Transverse colon (tissue), 4 donors: ENCODE results near the gene TUBB1. TPM values are rescaled to one million over a fixed set of nuclear protein-coding genes. Genes with fewer than 3 reads are reported as not detected.
A peak's percentile ranks its signal among the peaks of the same experiment; 100 is the strongest.

ENCODE experiments used
- DNase-seq: peaks from one replicate; pipeline ENCODE4 v3.0.0-alpha.2; 2019
- H3K27ac ChIP-seq, 4 donors: fragments of 200-600 bp; sonication (generic); 2 replicates each; pipeline ENCODE4 v1.5.1; 2016 to 2018; ENCODE audit warnings: inconsistent platforms in 4 of 4
- H3K27me3 ChIP-seq: fragments of 200-600 bp; sonication (generic); 2 replicates; pipeline ENCODE4 v1.5.1; 2017; ENCODE audit warnings: inconsistent platforms
- H3K36me3 ChIP-seq, 4 donors: fragments of 200-600 bp; sonication (generic); 2 replicates each; pipeline ENCODE4 v1.5.1; 2017 to 2019; ENCODE audit warnings: inconsistent platforms in 4 of 4
- H3K4me1 ChIP-seq, 4 donors: fragments of 200-600 bp; sonication (generic); 2 replicates each; pipeline ENCODE4 v1.5.1; 2017 to 2020; ENCODE audit warnings: inconsistent platforms in 4 of 4
- H3K4me3 ChIP-seq, 4 donors: fragments of 200-600 bp; sonication (generic); 1 replicate in 1 of 4; 2 replicates in 3 of 4; pipeline versions ENCODE4 v1.5.1 to v1.6.1; 2017 to 2019; ENCODE audit warnings: inconsistent platforms in 4 of 4
- H3K9me3 ChIP-seq, 2 donors: fragments of 200-600 bp; sonication (generic); 2 replicates each; pipeline ENCODE4 v1.5.1; 2017 to 2019; ENCODE audit warnings: inconsistent platforms in 2 of 2
- EP300 ChIP-seq: sonication (generic); formaldehyde crosslinking; IDR thresholded peaks from one replicate; pipeline ENCODE4 v1.6.1; 2017; ENCODE audit warnings: antibody characterized with exemption, low read depth
- POLR2A ChIP-seq: fragments of 450-650 bp; IDR thresholded peaks from one replicate; pipeline ENCODE4 v1.6.1; 2016; ENCODE audit warnings: antibody characterized with exemption, mild to moderate bottlenecking, moderate library complexity
- POLR2AphosphoS5 ChIP-seq, 3 donors: sonication (generic); formaldehyde crosslinking; IDR thresholded peaks; one replicate each; pipeline ENCODE4 v1.6.1; 2016; ENCODE audit warnings: antibody characterized with exemption in 3 of 3
- WGBS, 2 donors: methylation state at CpG; one replicate each; pipeline ENCODE4 v1.1.5; 2018; ENCODE audit warnings: low coverage in 1 of 2; 5-methylcytosine and 5-hydroxymethylcytosine counted together
- in situ Hi-C, 4 donors: fragments of 200-750 bp; cut with MboI; loops; one replicate each; pipeline versions ENCODE4 v1.15.0 to v1.15.1; 2017; ENCODE audit warnings: low sequenced_read_pairs in 3 of 4, low pct_ligation_motif_present in 1 of 4, low pct_unique_long_range_greater_than_20kb in 1 of 4
- intact Hi-C: fragments of 100-400 bp; cut with DNase I; formaldehyde crosslinking; loops from one replicate; pipeline ENCODE4 v1.15.1; 2023; ENCODE audit warnings: low total_unique reads
- total RNA-seq, 4 donors: library from RNA; depleted of rRNA; stranded (reverse); fragments of >200 nt; gene quantifications; one replicate each; pipeline ENCODE4 v1.1.0, GENCODE V29; 2016
- TF ChIP-seq, protein P1 (sequence below), 5 experiments: fragments of 200-600 bp in 3 of 5; fragments of 450-650 bp in 2 of 5; sonication (generic) in 3 of 5; IDR thresholded peaks; 1 replicate in 2 of 5; 2 replicates in 3 of 5; pipeline ENCODE4 v1.5.1; 2016 to 2017; ENCODE audit warnings: antibody characterized with exemption in 5 of 5, inconsistent platforms in 3 of 5, mild to moderate bottlenecking in 2 of 5, moderate library complexity in 1 of 5

The TUBB1 gene
- total RNA-seq, 4 donors from 2014 or later = not detected

DNA sequence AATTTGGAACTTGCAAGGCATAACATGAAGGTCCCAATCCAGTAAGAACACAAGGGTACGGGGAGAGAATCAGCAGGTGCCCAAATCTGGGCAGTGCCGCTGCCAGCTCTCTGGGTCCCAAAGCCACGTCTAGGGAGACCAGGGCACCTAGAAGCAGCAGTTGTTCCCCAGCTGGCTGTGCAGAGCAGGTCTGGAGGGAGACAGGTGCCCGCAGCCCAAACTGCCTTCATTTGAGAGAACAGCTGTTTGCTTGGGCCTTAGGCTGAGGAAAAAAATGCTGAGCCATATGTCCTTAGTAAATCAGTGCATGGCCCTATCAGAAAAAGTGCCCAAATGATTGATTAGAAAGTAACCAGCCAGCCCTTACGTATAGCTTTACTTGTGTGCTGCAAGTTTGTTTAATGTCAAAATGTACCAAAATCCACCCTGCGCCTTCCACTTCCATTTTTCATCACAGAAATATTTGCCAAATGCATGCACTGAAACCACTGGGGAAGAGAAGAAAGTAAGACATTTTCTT, 32.5 kb downstream of the TUBB1 start:
- in situ Hi-C loops = no loop called here
- 75 to 78% methylated on average over 1 to 6 of the region's 6 CpGs for WGBS, 2 donors
- peaks cover 0 to 25% (median 9%) of the 10 kb centered on the region in 4 donors for H3K4me1 ChIP-seq
- H3K4me3 ChIP-seq = no peak overlapping the region
- H3K27ac ChIP-seq = no peak overlapping the region
- H3K36me3 ChIP-seq = no peaks in the 10 kb centered on the region
- H3K9me3 ChIP-seq = no peaks in the 10 kb centered on the region
- intact Hi-C loops = no loop called here
- no peak for DNase-seq
- H3K27me3 ChIP-seq = peaks cover 7% of the 10 kb centered on the region
- TF ChIP-seq POLR2AphosphoS5 (IDR thresholded peaks at IDR 0.05) (no peak), POLR2A (no peak)

DNA sequence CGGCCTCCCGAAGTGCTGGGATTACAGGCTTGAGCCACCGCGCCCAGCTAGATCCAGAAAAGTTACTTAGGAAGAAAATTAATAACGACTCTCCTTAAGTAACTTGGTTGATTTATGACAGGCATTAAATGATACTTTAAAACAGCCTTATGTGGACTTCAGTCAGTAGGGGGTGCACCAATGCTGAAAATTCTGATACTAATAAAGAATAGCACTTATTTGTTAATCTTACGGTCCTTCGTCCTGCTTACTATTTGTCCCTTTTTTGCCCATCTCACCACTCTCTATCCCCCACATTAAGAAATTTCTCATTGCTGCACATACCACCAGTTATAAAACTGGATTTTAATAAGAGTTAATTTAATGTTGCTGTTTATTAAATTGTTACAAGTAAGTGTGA, 36.1 kb downstream of the TUBB1 start:
- no peak overlapping the region for H3K4me3 ChIP-seq
- H3K27ac ChIP-seq = no peak overlapping the region
- H3K9me3 ChIP-seq = no peaks in the 10 kb centered on the region
- in situ Hi-C loops = no loop called here
- no peaks in the 10 kb centered on the region for H3K36me3 ChIP-seq
- H3K4me1 ChIP-seq = peaks cover 0 to 5% (median 0%) of the 10 kb centered on the region in 4 donors
- intact Hi-C loops = no loop called here
- H3K27me3 ChIP-seq = peaks cover 7% of the 10 kb centered on the region
- DNase-seq = no peak
- TF ChIP-seq, protein P1, sequence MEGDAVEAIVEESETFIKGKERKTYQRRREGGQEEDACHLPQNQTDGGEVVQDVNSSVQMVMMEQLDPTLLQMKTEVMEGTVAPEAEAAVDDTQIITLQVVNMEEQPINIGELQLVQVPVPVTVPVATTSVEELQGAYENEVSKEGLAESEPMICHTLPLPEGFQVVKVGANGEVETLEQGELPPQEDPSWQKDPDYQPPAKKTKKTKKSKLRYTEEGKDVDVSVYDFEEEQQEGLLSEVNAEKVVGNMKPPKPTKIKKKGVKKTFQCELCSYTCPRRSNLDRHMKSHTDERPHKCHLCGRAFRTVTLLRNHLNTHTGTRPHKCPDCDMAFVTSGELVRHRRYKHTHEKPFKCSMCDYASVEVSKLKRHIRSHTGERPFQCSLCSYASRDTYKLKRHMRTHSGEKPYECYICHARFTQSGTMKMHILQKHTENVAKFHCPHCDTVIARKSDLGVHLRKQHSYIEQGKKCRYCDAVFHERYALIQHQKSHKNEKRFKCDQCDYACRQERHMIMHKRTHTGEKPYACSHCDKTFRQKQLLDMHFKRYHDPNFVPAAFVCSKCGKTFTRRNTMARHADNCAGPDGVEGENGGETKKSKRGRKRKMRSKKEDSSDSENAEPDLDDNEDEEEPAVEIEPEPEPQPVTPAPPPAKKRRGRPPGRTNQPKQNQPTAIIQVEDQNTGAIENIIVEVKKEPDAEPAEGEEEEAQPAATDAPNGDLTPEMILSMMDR (IDR thresholded peaks at IDR 0.05) = peak in 3 of 5 experiments; percentile 10 to 17 (median 16)
- no peak for TF ChIP-seq POLR2A
- WGBS, 2 donors = 36 to 57% methylated on average over 3 to 7 of the region's 7 CpGs

GRCh38 chr20:59062081-59062480, 42.9 kb downstream of the TUBB1 start:
- H3K27ac ChIP-seq = no peak overlapping the region
- H3K36me3 ChIP-seq = no peaks in the 10 kb centered on the region
- 58 to 71% methylated on average over 4 of the region's 4 CpGs for WGBS, 2 donors
- H3K4me3 ChIP-seq = no peak overlapping the region
- H3K9me3 ChIP-seq = no peaks in the 10 kb centered on the region
- peaks cover 4% of the 10 kb centered on the region for H3K27me3 ChIP-seq
- TF ChIP-seq POLR2A = no peak
- TF ChIP-seq POLR2AphosphoS5 (IDR thresholded peaks at IDR 0.05) = no peak
- peaks cover 0 to 4% (median 1%) of the 10 kb centered on the region in 4 donors for H3K4me1 ChIP-seq
- DNase-seq = no peak
- in situ Hi-C loops = no loop called here
- intact Hi-C loops = no loop called here

DNA sequence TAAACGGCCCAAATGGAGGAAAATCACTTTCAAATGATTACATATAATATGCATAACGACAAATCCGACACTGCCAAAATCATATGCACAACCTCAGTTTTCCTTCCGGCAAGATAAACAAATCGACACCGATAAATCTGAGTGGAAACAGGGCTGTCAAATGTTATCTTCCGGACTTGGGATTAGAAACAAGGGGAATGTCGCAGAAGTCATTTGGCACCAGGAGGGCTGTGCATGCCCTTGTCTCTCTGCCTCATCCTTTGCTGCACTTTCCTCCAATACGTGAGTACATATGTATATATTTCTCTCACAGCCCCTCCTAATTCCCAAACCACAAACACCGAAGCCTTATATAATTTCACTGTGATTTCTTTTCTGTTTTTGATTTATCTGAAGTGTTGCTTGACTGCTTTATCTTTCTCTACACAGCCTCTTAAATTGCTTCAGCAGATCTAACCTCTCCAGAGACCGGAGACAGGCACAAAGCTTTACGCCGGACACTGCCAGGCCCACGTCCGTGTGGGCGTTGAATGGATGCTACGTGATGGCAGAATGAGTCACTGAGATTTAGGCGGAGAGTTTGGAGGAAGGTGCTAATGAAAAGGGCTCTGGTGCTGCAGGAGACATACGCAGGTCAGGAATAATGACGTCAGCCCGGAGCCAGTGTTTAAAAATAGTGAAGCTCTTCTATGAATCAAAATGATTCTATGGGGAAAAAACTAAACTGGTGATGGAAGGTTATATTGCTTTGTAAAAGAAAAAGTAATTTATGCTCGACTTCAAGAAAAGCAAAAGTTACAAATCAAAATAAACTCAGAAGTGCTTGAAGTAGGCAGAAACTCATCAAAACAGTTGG, 44.4 kb downstream of the TUBB1 start:
- intact Hi-C loops = no loop called here
- Histone ChIP-seq H3K27me3 (peaks cover 4% of the 10 kb centered on the region), H3K4me3 (no peak overlapping the region), H3K27ac (peak overlapping the region in 3 of 4 donors; percentile 6 to 66 (median 16)), H3K36me3 (no peaks in the 10 kb centered on the region), H3K4me1 (peaks cover 0 to 4% (median 1%) of the 10 kb centered on the region in 4 donors), H3K9me3 (no peaks in the 10 kb centered on the region)
- 57 to 68% methylated on average over 14 to 22 of the region's 22 CpGs for WGBS, 2 donors
- no peak for DNase-seq
- TF ChIP-seq POLR2A (no peak), EP300 (no peak), POLR2AphosphoS5 (IDR thresholded peaks at IDR 0.05) (peak; percentile 11 to 30 (median 18))
- in situ Hi-C loops = no loop called here

- in situ Hi-C loops = no loop called here
Measured at GRCh38 chr20:59064214-59064722, 45.0 kb downstream of the TUBB1 start.

More at GRCh38 chr20:59064214-59064722, 45.0 kb downstream of the TUBB1 start:
- TF ChIP-seq, protein P1 (IDR thresholded peaks at IDR 0.05) = no peak
- TF ChIP-seq POLR2AphosphoS5 (IDR thresholded peaks at IDR 0.05) (no peak), POLR2A (no peak), EP300 (no peak)
- peaks cover 4% of the 10 kb centered on the region for H3K27me3 ChIP-seq
- no peaks in the 10 kb centered on the region for H3K9me3 ChIP-seq
- 33 to 42% methylated on average over 4 of the region's 4 CpGs for WGBS, 2 donors
- peak overlapping the region in 2 of 4 donors; percentile 6 to 31 for H3K27ac ChIP-seq
- intact Hi-C loops = no loop called here
- H3K4me1 ChIP-seq = peaks cover 0 to 4% (median 1%) of the 10 kb centered on the region in 4 donors
- H3K36me3 ChIP-seq = no peaks in the 10 kb centered on the region
- no peak overlapping the region for H3K4me3 ChIP-seq
- no peak for DNase-seq
